ENCODE results near the gene LILRA2. TPM values are rescaled to one million over a fixed set of nuclear protein-coding genes. Genes with fewer than 3 reads are reported as not detected.
"Not testable (repeated sequence)": the region's sequence is repeated elsewhere in the genome, so short reads cannot be mapped to it uniquely, and the experiment has no call there.

Gene LILRA2
- total and polyA plus RNA-seq, 3 donors from 2014 or later = 0.47 to 2.6 (median 0.87) TPM

- TF ChIP-seq CTCF (IDR thresholded peaks at IDR 0.05) (no peak), POLR2A (IDR thresholded peaks at IDR 0.05) (no peak)
- Histone ChIP-seq H3K36me3 (ENCODE audit: low read depth, missing control alignments) (no peaks in the 10 kb centered on the region), H3K4me1 (no peaks in the 10 kb centered on the region), H3K9me3 (no peaks in the 10 kb centered on the region), H3K27me3 (no peaks in the 10 kb centered on the region), H3K4me3 (no peak overlapping the region), H3K27ac (no peak overlapping the region)
- intact Hi-C loops (cut with DNase I; ENCODE audit: low total_unique reads) = no loop called here
- DNase-seq = no peak
- 86% methylated on average over 5 of the region's 5 CpGs; no CpG with 5 or more reads in 1 of the 2 donors for WGBS, 2 donors
These were observed 21.1 kb downstream of the LILRA2 start for GRCh38 chr19:54594737-54595136.

GRCh38 chr19:54595680-54596436, 22.3 kb downstream of the LILRA2 start:
- intact Hi-C loops (cut with DNase I; ENCODE audit: low total_unique reads); H3K27me3 ChIP-seq; H3K9me3 ChIP-seq; H3K36me3 ChIP-seq (ENCODE audit: low read depth, missing control alignments); H3K4me1 ChIP-seq; DNase-seq; H3K4me3 ChIP-seq; H3K27ac ChIP-seq: not testable (repeated sequence)
- 81 to 83% methylated on average over 14 to 26 of the region's 26 CpGs for WGBS, 2 donors

- Histone ChIP-seq H3K27ac (no peak overlapping the region), H3K4me3 (no peak overlapping the region), H3K36me3 (ENCODE audit: low read depth, missing control alignments) (no peaks in the 10 kb centered on the region), H3K4me1 (no peaks in the 10 kb centered on the region), H3K9me3 (no peaks in the 10 kb centered on the region), H3K27me3 (no peaks in the 10 kb centered on the region)
- intact Hi-C loops (cut with DNase I; ENCODE audit: low total_unique reads) = no loop called here
- no peak for TF ChIP-seq POLR2A (IDR thresholded peaks at IDR 0.05)
- DNase-seq = no peak
- 55 to 76% methylated on average over 5 of the region's 5 CpGs for WGBS, 2 donors
These were observed 26.6 kb downstream of the LILRA2 start for GRCh38 chr19:54600212-54600611.

- Histone ChIP-seq H3K36me3 (ENCODE audit: low read depth, missing control alignments) (no peaks in the 10 kb centered on the region), H3K9me3 (no peaks in the 10 kb centered on the region), H3K4me1 (no peaks in the 10 kb centered on the region), H3K27ac (no peak overlapping the region), H3K27me3 (no peaks in the 10 kb centered on the region), H3K4me3 (no peak overlapping the region)
- TF ChIP-seq POLR2A (IDR thresholded peaks at IDR 0.05) (no peak), CTCF (IDR thresholded peaks at IDR 0.05) (no peak)
- no peak for DNase-seq
- intact Hi-C loops (cut with DNase I; ENCODE audit: low total_unique reads) = no loop called here
- 61 to 78% methylated on average over 4 of the region's 4 CpGs for WGBS, 2 donors
These were observed 32.6 kb downstream of the LILRA2 start for GRCh38 chr19:54606230-54606629.

- no peak overlapping the region for H3K4me3 ChIP-seq
- H3K27ac ChIP-seq = no peak overlapping the region
- H3K36me3 ChIP-seq (ENCODE audit: low read depth, missing control alignments) = no peaks in the 10 kb centered on the region
- TF ChIP-seq CTCF (IDR thresholded peaks at IDR 0.05) = no peak
- TF ChIP-seq POLR2A (IDR thresholded peaks at IDR 0.05) = no peak
- H3K4me1 ChIP-seq = no peaks in the 10 kb centered on the region
- WGBS, 2 donors = 80 to 84% methylated on average over 14 to 16 of the region's 16 CpGs
- intact Hi-C loops (cut with DNase I; ENCODE audit: low total_unique reads) = no loop called here
- no peak for DNase-seq
- no peaks in the 10 kb centered on the region for H3K9me3 ChIP-seq
- H3K27me3 ChIP-seq = no peaks in the 10 kb centered on the region
These were observed 33.5 kb downstream of the LILRA2 start for GRCh38 chr19:54606891-54607784.
